GM21717 (cell line): ENCODE data around the gene PROKR1.

Experiments used
- ATAC-seq: cut with Tn5 transposase; IDR thresholded peaks from one replicate; pipeline ENCODE4 v1.9.1; 2021; ENCODE audit warnings: mild to moderate bottlenecking, moderate library complexity; ENCODE audit not compliant: unreplicated experiment

The PROKR1 gene

DNA sequence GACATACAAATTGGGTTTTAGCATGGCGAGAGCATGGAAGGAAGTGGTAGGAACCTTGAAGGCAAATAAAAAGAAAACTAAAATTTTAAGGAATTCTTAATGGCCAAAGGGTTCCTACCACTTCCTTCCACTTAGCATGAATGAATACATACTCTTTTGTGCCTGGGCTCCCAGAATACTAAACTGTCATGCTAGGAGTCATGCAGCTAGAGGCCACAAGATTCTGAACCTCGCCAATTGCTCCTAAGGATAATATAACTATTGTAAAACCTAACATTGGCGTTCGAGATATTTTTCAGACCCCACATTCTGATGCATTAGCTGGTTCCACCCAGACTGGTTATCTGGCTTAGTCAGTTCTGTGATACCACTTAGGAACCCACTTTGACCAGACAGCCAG, 52.6 kb downstream of the PROKR1 start:
- ATAC-seq: no peak

GRCh38 chr2:68696554-68696953, 53.2 kb downstream of the PROKR1 start:
- ATAC-seq: no peak

DNA sequence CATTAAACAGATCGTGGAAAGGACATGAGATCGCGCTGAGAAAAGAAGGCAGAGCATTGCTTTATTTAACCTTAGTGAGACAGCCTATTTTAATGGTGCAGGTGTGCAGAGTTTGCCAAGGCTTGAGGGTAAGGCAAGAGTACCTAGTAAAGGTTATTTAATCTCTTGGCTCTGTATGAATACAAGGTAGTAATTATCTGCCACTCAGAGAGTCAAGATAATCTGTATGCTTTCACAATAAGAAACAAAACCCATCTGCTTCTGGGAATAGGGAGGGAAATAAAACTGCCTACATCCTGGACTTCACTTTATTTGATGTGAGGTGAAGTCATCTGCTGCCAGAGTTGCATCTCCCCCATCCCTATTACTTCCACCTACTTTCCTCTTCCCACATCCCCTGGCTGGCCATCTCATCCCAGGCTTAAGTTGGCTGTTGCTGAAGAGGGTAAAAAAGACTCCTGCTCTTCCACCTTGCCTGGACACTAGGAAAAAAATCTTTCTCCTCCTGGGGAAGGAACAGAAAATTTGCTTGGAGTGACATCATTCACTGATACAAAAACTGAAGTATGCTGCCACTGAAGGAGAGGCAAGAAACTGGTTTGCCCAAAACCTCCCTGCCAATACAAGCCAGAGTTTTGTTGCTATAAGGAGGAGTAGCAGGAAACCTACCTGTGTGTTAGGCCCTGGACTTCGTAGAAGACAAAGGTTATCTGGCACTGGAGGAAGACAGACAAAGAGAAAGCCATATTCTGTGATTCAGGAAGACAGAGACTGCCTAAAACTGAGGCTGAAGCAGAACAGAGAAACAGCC, 55.4 kb downstream of the PROKR1 start:
- ATAC-seq: no peak

- ATAC-seq: no peak
Measured at GRCh38 chr2:68700560-68700959, 57.2 kb downstream of the PROKR1 start.

DNA sequence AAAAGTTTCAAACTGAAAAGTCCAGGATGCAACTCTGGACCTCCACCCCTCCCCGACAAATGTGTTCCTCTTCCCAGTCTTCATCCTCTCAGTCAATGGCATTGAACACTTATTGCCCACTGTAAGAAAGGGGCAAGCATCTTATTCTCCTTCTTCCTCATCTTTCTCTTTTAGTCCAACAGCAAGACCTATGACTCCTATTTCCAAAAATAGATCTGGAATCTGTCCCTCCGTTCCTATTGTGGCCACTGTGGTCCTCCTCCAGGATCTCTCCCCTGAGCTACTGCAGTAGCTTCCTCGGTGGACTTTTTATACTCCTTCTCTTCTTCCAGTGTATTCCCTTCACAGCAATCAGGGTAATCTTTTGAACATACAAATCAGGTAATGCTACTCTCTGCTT, 63.3 kb downstream of the PROKR1 start:
- no peak for ATAC-seq
